HEK293T (cell line): ENCODE data around the gene NDFIP1.

Experiments used
- ARNT ChIP-seq: fragments of 450-650 bp; IDR thresholded peaks from 2 replicates; pipeline ENCODE4 v1.6.1; 2017; ENCODE audit warnings: mild to moderate bottlenecking
- BHLHE40 ChIP-seq: fragments of 450-650 bp; IDR thresholded peaks from 2 replicates; pipeline ENCODE4 v1.6.1; 2016; ENCODE audit warnings: mild to moderate bottlenecking, moderate library complexity, borderline replicate concordance
- FOXK2 ChIP-seq: fragments of 450-650 bp; IDR thresholded peaks from 2 replicates; pipeline ENCODE4 v1.6.1; 2016; ENCODE audit warnings: mild to moderate bottlenecking
- SP1 ChIP-seq: fragments of 450-650 bp; IDR thresholded peaks from 2 replicates; pipeline ENCODE4 v1.6.1; 2017

- no peak for TF ChIP-seq BHLHE40
- no peak for TF ChIP-seq SP1
- TF ChIP-seq ARNT, result no peak
- no peak for TF ChIP-seq FOXK2
Observed at GRCh38 chr5:142102980-142103740, 5.4 kb upstream of the NDFIP1 start.
